ENCODE measurements around the gene FAM216B. TPM values are rescaled to one million over a fixed set of nuclear protein-coding genes. Genes with fewer than 3 reads are reported as not detected.

FAM216B gene
- total RNA-seq, 2 donors from 2014 or later: not detected

- DNase-seq: no peak
- WGBS, 2 experiments (ENCODE audit: insufficient coverage in 1 of 2, insufficient read length in 1 of 2): 86 to 91% methylated on average over 5 of the region's 5 CpGs
Observed at GRCh38 chr13:42777467-42777866, 3.9 kb upstream of the FAM216B start.

GRCh38 chr13:42780044-42780443 is 1.3 kb upstream of the FAM216B start:
- H3K4me3 ChIP-seq (ENCODE audit: low read length): no peak overlapping the region
- no peaks in the 10 kb centered on the region for H3K27me3 ChIP-seq (ENCODE audit: control insufficient read depth, insufficient read depth, low read length, poor library complexity, severe bottlenecking)
- Mint-ChIP-seq H3K27ac (no peak overlapping the region), H3K4me1 (no peaks in the 10 kb centered on the region), H3K27me3 (ENCODE audit: insufficient read depth) (peaks cover 2% of the 10 kb centered on the region), H3K9me3 (peaks cover 2% of the 10 kb centered on the region), H3K4me3 (no peak overlapping the region), H3K36me3 (ENCODE audit: low read depth) (no peaks in the 10 kb centered on the region)
- H3K36me3 ChIP-seq (ENCODE audit: control insufficient read depth, insufficient read depth, low read length): no peaks in the 10 kb centered on the region
- no peak for TF ChIP-seq CTCF (conservative IDR thresholded peaks at IDR 0.05)
- H3K27ac ChIP-seq (ENCODE audit: low read depth, low read length): no peak overlapping the region
- no peak for DNase-seq
- H3K9ac ChIP-seq (ENCODE audit: extremely low read depth, low read length, poor library complexity, severe bottlenecking): no peak overlapping the region
- H3K9me3 ChIP-seq (ENCODE audit: control insufficient read depth, low read length): peaks cover 4% of the 10 kb centered on the region
- WGBS, 2 experiments (ENCODE audit: insufficient coverage in 1 of 2, insufficient read length in 1 of 2): 81 to 100% methylated on average over 1 of the region's 1 CpG
- H3K4me1 ChIP-seq (ENCODE audit: control insufficient read depth, insufficient read depth, low read length): no peaks in the 10 kb centered on the region

More at GRCh38 chr13:42777467-42777866, 3.9 kb upstream of the FAM216B start:
- H3K4me1 Mint-ChIP-seq: no peaks in the 10 kb centered on the region
- Histone ChIP-seq H3K4me1 (ENCODE audit: control insufficient read depth, insufficient read depth, low read length) (no peaks in the 10 kb centered on the region), H3K27ac (ENCODE audit: low read depth, low read length) (no peak overlapping the region), H3K9ac (ENCODE audit: extremely low read depth, low read length, poor library complexity, severe bottlenecking) (no peak overlapping the region), H3K36me3 (ENCODE audit: control insufficient read depth, insufficient read depth, low read length) (no peaks in the 10 kb centered on the region), H3K27me3 (ENCODE audit: control insufficient read depth, insufficient read depth, low read length, poor library complexity, severe bottlenecking) (no peaks in the 10 kb centered on the region), H3K4me3 (ENCODE audit: low read length) (no peak overlapping the region), H3K9me3 (ENCODE audit: control insufficient read depth, low read length) (peaks cover 4% of the 10 kb centered on the region)
- no peak for TF ChIP-seq CTCF (conservative IDR thresholded peaks at IDR 0.05)
- no peaks in the 10 kb centered on the region for H3K36me3 Mint-ChIP-seq (ENCODE audit: low read depth)
- H3K9me3 Mint-ChIP-seq: peaks cover 9% of the 10 kb centered on the region
- no peak overlapping the region for H3K4me3 Mint-ChIP-seq
- no peak overlapping the region for H3K27ac Mint-ChIP-seq
- peaks cover 4% of the 10 kb centered on the region for H3K27me3 Mint-ChIP-seq (ENCODE audit: insufficient read depth)

GRCh38 chr13:42786715-42787114 is 5.3 kb downstream of the FAM216B start:
- no peak overlapping the region for H3K9ac ChIP-seq (ENCODE audit: extremely low read depth, low read length, poor library complexity, severe bottlenecking)
- Mint-ChIP-seq H3K36me3 (ENCODE audit: low read depth) (no peaks in the 10 kb centered on the region), H3K27me3 (ENCODE audit: insufficient read depth) (no peaks in the 10 kb centered on the region), H3K27ac (no peak overlapping the region), H3K4me1 (peaks cover 21% of the 10 kb centered on the region), H3K4me3 (no peak overlapping the region), H3K9me3 (no peaks in the 10 kb centered on the region)
- no peak for TF ChIP-seq CTCF (conservative IDR thresholded peaks at IDR 0.05)
- no peaks in the 10 kb centered on the region for H3K27me3 ChIP-seq (ENCODE audit: control insufficient read depth, insufficient read depth, low read length, poor library complexity, severe bottlenecking)
- no peaks in the 10 kb centered on the region for H3K9me3 ChIP-seq (ENCODE audit: control insufficient read depth, low read length)
- H3K27ac ChIP-seq (ENCODE audit: low read depth, low read length): no peak overlapping the region
- H3K4me3 ChIP-seq (ENCODE audit: low read length): no peak overlapping the region
- DNase-seq: no peak
- WGBS, 2 experiments (ENCODE audit: insufficient coverage in 1 of 2, insufficient read length in 1 of 2): 83 to 85% methylated on average over 7 of the region's 7 CpGs
- H3K4me1 ChIP-seq (ENCODE audit: control insufficient read depth, insufficient read depth, low read length): peaks cover 8% of the 10 kb centered on the region
- H3K36me3 ChIP-seq (ENCODE audit: control insufficient read depth, insufficient read depth, low read length): no peaks in the 10 kb centered on the region
